GM19452 (cell line): ENCODE data around the gene ATP9A.

Experiments
- ATAC-seq: cut with Tn5 transposase; IDR thresholded peaks from one replicate; pipeline ENCODE4 v1.9.1; 2021; ENCODE audit not compliant: unreplicated experiment

ATP9A gene

DNA sequence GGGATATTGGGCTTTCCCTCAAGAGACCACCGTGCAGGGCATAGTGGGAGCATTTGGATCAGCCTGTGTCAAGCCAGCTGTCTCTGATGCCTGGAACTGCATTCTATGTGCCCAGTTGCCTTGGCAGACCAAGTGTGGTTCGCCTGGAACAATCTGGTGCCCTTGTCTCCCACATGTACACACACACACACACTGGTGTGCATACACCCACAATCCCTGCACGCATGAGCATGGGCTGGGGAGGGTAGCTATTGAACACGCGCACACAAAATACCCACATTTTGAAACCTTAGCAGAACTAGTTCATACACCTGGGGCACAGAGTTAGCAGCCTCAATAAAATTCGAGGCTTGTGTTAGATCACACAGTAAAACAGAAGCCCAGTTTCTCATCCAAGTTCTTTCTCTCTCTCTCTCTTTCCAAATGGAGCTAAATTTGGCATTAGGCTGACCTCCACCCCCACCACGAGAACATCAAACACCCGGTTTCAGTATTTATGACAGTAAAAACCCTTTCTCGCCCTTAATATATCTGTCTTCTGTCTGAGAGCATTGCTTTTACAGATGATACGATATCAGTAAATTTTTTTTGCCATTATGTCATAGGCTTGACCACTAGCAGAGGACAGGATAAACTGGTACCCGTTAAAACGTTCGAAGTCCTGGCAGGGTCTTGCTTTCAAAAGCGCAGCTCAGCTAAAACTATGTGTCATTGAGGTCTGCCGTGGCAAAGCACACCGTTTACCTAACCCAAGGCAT is 207.5 kb downstream of the ATP9A start:
- ATAC-seq = no peak

DNA sequence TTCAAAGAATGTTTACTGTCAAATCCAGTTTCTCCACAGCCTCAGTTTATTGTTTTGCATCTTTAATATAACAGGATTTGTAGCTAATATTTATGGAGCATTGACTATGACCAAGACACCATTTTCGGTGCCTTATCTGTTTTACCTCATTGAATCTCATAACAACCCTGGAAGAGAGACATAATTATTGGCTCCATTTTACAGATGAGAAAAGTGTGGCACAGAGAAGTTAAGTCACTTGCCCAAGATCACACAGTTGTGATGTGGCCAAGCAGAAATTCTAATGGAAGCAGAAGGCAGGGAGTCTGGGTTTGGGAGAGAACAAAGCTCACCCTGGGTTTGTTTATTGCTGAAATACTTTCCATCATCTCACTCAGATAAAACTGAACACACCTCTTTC is 208.1 kb downstream of the ATP9A start:
- no peak for ATAC-seq

DNA sequence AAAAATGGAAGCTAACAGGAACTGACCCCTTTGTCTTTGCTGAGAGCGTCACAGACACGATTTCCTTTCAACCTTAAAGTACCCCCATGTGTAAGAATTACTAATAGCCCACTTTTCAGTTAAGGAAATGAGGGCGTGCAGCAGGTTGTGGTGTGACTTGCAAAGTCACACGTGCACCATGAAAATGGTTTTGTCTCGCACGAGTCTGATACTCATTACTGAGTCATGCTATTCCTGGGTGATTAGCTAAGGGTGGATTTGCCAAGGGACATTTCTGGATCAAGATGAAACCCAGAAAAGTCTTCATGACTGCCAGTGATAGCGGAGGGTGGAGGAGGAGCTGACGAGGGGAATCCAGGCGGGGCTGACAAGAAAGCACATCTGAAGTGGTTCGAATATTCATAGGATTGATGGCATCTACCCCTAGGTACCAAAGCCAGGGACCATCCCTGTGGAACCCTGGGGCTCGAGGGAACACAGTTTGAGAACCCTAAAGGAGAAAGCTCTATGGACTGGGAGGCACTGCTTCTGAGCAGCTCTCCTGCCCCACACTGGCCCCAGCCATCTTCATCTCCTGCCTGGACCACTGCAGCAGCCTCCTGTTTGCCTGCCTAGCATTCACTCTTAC is 213.5 kb downstream of the ATP9A start:
- ATAC-seq = no peak

DNA sequence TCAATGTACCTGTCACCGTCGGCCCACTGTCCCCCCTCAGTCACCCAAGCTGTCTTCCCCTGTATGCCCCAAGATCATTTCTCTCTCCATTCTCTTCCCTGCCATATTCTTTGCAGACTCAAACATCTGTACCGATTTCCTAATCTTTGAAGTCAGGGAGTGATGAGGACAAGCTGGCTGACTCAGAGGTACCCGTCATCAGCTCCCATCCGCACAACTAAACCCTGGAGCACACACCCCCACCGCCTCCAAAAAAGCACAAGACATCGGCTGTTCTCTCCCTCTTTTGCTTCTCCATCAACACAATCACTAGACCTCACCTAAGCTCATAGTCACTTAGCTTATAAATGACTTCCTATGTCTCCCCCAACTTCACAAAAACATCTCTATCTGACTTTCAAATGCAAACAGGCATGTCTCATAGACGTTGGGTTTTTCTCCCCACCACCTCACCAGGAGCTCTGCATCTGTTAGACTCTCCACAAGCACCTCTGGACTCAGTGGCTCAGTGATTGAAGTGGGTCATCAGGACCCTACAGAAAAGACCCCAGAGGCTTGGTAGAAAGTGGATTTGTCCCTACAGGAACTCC is 214.2 kb downstream of the ATP9A start:
- no peak for ATAC-seq

DNA sequence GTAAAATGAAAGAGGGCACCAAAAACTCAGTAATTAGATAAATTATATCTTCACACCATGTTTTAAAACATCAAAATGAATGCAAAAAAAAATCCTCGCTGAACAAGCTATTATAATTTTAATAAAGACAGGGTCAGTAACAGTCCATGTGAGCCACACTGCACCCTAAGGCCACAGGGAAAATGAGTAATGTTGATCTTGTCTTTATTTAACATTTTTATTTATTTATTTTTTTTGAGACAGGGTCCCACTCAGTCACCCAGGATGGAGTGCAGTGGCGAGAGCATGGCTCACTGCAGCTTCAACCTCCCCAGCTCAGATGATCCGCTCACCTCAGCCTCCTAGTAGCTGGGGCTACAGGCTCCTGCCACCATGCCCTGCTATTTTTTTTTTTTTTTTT is 217.0 kb downstream of the ATP9A start:
- ATAC-seq = no peak

DNA sequence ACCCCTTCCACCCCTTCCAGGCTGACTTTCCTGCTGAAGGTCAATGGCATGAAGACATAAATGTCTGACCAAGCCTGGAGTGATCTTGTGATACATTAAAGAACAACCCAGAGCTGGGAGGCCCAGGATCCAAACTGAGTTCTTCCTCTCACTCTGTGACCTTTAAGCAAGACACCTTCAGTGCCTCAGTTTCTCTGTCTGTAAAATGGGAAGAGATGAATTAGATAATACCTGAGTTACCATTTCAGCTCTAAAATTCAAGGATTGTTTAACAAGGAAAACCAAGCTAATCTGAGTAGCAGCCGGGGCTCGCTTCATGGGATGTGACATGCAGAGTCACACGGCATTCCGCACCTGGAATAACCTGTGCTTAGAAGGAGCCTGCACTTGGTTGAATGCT is 218.7 kb downstream of the ATP9A start:
- ATAC-seq = no peak

DNA sequence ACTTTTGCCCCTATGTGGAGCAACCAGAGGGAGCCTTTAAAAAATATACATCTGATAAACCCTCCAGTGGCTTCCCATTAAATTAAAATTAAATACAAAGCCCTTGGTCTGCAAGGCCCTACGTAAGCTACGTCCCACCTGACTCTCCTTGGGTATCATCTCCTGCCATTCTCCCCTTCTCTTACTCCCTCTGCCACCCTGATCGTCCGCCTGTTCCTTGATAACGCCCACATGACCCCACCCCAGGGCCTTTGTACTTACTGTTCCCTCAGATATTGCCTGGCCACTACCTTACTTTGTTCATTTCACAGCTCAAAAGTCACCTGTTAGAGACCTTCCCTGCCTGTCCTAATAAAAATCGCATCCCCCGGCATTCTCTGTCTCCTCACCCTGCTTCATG is 220.2 kb downstream of the ATP9A start:
- ATAC-seq = no peak
